WTC11 (cell line): ENCODE measurements around the gene COL21A1.

Experiments used
- CREM ChIP-seq: sonication (generic); formaldehyde crosslinking; IDR thresholded peaks from 2 replicates; pipeline ENCODE4 v1.8.1; 2022; ENCODE audit warnings: mild to moderate bottlenecking, missing genetic modification reagents, moderate library complexity
- FOXK1 ChIP-seq: sonication (generic); formaldehyde crosslinking; IDR thresholded peaks from 2 replicates; pipeline ENCODE4 v1.8.0; 2022; ENCODE audit warnings: mild to moderate bottlenecking, moderate library complexity, missing genetic modification reagents
- GRHL2 ChIP-seq: fragments of 250-450 bp; sonication (Bioruptor Pico); IDR thresholded peaks from 2 replicates; pipeline ENCODE4 v1.8.0; 2022; ENCODE audit warnings: mild to moderate bottlenecking, moderate library complexity; ENCODE audit not compliant: insufficient replicate concordance, severe bottlenecking
- JUN ChIP-seq: sonication (generic); formaldehyde crosslinking; IDR thresholded peaks from 2 replicates; pipeline ENCODE4 v1.8.0; 2023; ENCODE audit warnings: mild to moderate bottlenecking, missing genetic modification reagents
- RELA ChIP-seq: sonication (generic); formaldehyde crosslinking; IDR thresholded peaks from 2 replicates; pipeline ENCODE4 v1.8.1; 2022; ENCODE audit warnings: missing genetic modification reagents, mild to moderate bottlenecking, borderline replicate concordance
- ZNF121 ChIP-seq: sonication (generic); formaldehyde crosslinking; IDR thresholded peaks from 2 replicates; pipeline ENCODE4 v1.8.0; 2023; ENCODE audit warnings: missing genetic modification reagents
- TF ChIP-seq, protein P1 (sequence below): fragments of 200-600 bp; IDR thresholded peaks from 2 replicates; pipeline ENCODE4 v1.8.0; 2022; ENCODE audit warnings: antibody characterized with exemption
- TF ChIP-seq, protein P2 (sequence below): sonication (generic); formaldehyde crosslinking; IDR thresholded peaks from 2 replicates; pipeline ENCODE4 v1.8.0; 2022; ENCODE audit warnings: mild to moderate bottlenecking, missing genetic modification reagents

DNA sequence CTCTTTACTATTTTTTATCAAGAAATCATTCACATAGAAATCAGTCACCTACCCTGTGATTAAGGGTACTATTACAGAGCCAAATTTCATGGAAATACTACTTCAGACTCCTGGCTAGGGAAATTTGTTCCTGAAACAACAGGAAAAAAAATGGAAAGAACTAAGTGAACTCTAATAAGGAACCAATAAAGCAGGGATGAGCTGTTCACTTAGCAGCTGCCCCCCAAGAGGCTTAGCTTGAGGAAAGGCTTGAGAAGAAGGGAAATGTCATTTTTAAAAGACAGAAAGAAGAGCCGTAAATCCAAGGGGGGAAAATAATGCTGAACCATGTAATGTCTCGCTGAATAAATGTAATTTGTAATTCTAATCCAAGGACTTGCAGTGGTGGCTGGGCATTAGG lies 88.8 kb downstream of the COL21A1 start:
- TF ChIP-seq, protein P1, sequence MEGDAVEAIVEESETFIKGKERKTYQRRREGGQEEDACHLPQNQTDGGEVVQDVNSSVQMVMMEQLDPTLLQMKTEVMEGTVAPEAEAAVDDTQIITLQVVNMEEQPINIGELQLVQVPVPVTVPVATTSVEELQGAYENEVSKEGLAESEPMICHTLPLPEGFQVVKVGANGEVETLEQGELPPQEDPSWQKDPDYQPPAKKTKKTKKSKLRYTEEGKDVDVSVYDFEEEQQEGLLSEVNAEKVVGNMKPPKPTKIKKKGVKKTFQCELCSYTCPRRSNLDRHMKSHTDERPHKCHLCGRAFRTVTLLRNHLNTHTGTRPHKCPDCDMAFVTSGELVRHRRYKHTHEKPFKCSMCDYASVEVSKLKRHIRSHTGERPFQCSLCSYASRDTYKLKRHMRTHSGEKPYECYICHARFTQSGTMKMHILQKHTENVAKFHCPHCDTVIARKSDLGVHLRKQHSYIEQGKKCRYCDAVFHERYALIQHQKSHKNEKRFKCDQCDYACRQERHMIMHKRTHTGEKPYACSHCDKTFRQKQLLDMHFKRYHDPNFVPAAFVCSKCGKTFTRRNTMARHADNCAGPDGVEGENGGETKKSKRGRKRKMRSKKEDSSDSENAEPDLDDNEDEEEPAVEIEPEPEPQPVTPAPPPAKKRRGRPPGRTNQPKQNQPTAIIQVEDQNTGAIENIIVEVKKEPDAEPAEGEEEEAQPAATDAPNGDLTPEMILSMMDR, result no peak
- TF ChIP-seq CREM (CRISPR knock-in tag) (no peak), GRHL2 (CRISPR knock-in tag) (no peak), JUN (no peak), RELA (no peak), FOXK1 (CRISPR knock-in tag) (no peak), ZNF121 (CRISPR knock-in tag) (no peak)
- TF ChIP-seq, protein P2, sequence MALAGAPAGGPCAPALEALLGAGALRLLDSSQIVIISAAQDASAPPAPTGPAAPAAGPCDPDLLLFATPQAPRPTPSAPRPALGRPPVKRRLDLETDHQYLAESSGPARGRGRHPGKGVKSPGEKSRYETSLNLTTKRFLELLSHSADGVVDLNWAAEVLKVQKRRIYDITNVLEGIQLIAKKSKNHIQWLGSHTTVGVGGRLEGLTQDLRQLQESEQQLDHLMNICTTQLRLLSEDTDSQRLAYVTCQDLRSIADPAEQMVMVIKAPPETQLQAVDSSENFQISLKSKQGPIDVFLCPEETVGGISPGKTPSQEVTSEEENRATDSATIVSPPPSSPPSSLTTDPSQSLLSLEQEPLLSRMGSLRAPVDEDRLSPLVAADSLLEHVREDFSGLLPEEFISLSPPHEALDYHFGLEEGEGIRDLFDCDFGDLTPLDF, result no peak
